Fibroblast of the aortic adventitia (primary cell): ENCODE data around the gene SERTM2. TPM values are rescaled to one million over a fixed set of nuclear protein-coding genes. Genes with fewer than 3 reads are reported as not detected.
"Not testable (repeated sequence)": the region's sequence is repeated elsewhere in the genome, so short reads cannot be mapped to it uniquely, and the experiment has no call there.

Source experiments
- DNase-seq: peaks from one replicate; pipeline ENCODE4 v3.0.0-alpha.2; 2010; ENCODE audit warnings: low read depth
- H3K4me3 ChIP-seq: 2 replicates; pipeline ENCODE4 v1.5.1; 2011; ENCODE audit warnings: low read depth, mild to moderate bottlenecking, control low read depth, low read length, moderate library complexity
- total RNA-seq: library from RNA; depleted of rRNA; stranded (reverse); fragments of >200 nt; gene quantifications from 2 replicates; pipeline ENCODE4 v1.2.3, GENCODE V29; 2012; ENCODE audit warnings: low replicate concordance
- TF ChIP-seq, protein P1 (sequence below): IDR thresholded peaks from 2 replicates; pipeline ENCODE4 v1.5.1; 2011; ENCODE audit warnings: mild to moderate bottlenecking, low read length, control low read depth, inconsistent platforms; ENCODE audit not compliant: insufficient read depth

SERTM2 gene
- total RNA-seq, 1 donor, result not detected

DNA sequence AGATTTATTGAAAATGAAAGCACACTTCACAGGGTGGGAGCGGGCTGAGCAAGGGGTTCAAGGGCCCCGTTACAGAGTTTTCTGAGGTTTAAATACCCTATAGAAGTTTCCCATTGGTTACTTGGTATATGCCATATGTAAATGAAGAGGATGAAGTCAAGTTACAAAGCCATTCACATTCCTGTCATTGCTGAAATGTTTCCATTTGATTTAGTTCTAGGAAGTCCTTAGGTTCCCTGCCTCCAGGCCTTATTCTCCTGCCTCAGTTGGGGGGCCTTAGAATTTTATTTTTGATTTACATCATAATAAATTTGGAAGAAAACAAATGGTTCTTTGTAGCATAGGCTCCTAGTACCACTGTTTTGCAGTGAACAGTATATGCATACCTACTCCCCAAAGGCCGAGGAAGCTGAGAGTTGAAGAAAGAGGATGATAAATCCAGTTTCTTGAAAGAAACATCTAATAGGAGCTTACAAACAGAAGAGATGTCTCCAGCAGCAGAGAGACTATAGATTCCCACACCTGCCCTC is 31.8 kb downstream of the SERTM2 start:
- TF ChIP-seq, protein P1, sequence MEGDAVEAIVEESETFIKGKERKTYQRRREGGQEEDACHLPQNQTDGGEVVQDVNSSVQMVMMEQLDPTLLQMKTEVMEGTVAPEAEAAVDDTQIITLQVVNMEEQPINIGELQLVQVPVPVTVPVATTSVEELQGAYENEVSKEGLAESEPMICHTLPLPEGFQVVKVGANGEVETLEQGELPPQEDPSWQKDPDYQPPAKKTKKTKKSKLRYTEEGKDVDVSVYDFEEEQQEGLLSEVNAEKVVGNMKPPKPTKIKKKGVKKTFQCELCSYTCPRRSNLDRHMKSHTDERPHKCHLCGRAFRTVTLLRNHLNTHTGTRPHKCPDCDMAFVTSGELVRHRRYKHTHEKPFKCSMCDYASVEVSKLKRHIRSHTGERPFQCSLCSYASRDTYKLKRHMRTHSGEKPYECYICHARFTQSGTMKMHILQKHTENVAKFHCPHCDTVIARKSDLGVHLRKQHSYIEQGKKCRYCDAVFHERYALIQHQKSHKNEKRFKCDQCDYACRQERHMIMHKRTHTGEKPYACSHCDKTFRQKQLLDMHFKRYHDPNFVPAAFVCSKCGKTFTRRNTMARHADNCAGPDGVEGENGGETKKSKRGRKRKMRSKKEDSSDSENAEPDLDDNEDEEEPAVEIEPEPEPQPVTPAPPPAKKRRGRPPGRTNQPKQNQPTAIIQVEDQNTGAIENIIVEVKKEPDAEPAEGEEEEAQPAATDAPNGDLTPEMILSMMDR, result no peak
- no peak overlapping the region for H3K4me3 ChIP-seq
- DNase-seq, result no peak

DNA sequence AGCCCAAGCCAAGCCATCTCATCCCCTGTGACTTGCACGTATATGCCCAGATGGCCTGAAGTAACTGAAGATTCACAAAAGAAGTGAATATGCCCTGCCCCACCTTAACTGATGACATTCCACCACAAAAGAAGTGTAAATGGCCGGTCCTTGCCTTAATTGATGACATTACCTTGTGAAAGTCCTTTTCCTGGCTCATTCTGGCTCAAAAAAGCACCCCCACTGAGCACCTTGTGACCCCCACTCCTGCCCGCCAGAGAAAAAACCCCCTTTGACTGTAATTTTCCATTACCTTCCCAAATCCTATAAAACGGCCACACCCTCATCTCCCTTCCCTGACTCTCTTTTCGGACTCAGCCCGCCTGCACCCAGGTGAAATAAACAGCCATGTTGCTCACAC is 37.8 kb downstream of the SERTM2 start:
- not testable (repeated sequence) for DNase-seq, H3K4me3 ChIP-seq

DNA sequence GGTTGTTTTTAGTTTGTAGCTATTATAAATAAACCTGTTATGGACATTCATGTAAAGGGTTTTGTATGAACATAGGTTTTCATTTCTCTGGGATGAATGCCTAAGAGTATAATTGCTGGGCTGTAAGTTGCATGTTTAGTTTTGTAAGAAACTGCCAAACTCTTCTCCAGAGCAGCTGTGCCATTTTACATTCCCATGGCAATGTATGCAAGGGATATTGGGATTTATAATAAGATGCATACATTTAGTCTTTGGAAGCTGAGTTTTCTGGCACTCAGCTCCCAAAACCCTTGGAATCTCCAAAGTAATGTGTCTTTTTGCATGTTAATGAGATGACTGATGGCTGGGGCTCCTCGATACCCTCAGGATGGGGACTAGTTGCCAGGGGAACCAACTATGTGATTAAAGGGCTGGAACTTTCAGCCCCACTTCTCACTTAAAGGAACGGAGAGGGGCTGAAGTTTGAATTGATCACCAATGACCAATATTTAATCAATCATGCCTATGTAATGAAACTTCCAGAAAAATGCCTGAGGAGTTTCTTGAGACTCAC is 44.0 kb downstream of the SERTM2 start:
- no peak overlapping the region for H3K4me3 ChIP-seq
- DNase-seq, result no peak
- TF ChIP-seq, protein P1, result no peak

DNA sequence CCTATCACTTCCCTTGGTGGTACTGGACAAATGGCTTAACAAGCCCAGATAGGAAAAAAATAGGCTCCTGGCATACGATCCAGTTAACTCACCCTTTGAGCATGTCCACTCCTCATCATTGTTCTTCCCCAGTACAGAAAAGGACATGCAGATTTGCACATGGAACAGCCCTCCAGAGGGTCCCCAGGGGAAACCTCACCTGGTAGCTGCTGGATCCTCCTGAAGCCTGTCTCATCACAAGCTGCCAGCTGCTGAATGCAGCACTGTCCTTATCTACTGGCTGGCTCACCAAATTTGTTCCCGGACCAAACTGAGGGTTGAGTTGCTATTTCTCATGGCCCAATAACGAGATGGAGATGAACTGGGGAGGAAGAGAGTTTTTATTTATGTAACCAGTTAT is 49.4 kb downstream of the SERTM2 start:
- TF ChIP-seq, protein P1, result no peak
- no peak for DNase-seq
- no peak overlapping the region for H3K4me3 ChIP-seq

DNA sequence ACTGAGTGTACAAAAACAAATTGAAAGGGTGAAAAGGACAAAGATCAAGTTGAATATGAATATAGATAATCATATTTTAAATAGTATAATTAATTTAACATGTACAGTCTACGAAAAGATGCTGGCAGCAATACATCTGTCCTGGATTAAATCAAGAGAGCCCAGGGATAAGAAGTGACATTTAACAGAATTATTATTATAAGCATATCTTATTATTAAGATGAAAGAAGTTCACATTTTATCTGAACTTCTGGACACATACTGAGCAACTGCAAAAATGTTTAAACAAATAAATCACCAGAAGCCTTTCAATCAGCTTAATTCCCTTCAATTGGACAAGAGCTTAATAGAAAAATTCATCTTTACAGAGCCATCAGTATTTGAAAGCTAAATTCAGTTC is 50.4 kb downstream of the SERTM2 start:
- TF ChIP-seq, protein P1, result no peak
- DNase-seq, result no peak
- no peak overlapping the region for H3K4me3 ChIP-seq

DNA sequence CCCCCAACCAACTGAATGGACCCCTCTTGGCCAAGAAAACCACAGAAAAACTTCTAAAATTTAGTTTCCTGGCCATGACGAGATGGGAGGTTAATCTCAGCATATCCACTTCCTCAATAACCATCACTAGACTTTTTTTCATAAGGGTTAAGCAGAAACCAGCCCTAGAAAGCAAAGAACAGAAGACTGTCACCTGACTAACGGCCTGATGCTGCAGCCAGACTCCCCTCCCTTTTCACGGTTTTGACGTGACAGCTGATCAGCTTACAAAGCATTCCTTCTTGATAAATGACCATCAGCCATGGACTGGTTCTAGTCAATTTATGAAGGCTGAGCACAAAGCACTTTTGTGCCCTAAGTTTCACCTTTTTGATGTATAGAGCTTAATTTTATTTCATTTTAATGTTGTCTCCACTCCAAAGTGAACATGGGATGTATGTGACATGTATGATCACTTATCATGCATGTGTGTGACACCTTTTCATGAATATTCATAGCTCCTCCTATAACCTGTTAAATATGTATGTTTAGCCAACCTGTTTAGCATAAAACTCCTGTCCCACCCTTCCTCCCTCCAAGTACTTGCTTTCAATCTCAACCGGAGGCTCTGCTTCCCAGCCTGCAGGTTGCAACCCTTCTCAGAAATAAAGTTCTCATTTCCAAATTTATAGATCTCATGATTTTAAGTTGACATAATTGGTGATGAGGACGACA is 56.3 kb downstream of the SERTM2 start:
- TF ChIP-seq, protein P1, result no peak
- no peak for DNase-seq
- no peak overlapping the region for H3K4me3 ChIP-seq

DNA sequence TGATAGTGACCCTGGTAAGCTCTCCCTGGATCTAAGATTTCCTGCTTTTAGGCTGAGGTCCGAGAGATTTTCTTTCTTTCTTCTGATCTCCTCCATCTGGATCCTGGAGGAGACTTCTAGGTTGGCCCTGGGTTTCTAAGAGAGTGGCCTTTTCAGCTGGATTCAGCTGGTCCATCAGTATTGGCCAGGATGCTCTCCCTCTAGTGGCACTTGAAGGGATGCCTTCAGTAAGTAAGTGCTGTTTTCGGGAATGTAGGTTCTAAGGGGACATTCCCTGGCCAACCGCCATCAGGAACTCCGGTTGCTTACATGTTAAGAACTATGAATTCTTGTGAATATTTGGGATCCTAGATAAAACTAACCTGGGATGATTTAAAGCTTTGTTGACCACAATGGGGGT is 56.9 kb downstream of the SERTM2 start:
- DNase-seq, result peak; percentile 1
- TF ChIP-seq, protein P1, result peak; percentile 49
- H3K4me3 ChIP-seq, result no peak overlapping the region
